Thymus (tissue), 11 donors: ENCODE data around the gene FIGN. TPM values are rescaled to one million over a fixed set of nuclear protein-coding genes. Genes with fewer than 3 reads are reported as not detected.

Source experiments
- DNase-seq, 9 donors: peaks; one replicate each; pipeline ENCODE4 v3.0.0-alpha.2; 2013; ENCODE audit warnings: low spot score in 9 of 9, low read depth in 6 of 9, missing footprints in 1 of 9
- H3K27ac ChIP-seq, 2 donors: one replicate each; pipeline ENCODE4 v1.5.1; 2013; ENCODE audit warnings: control low read depth in 1 of 2, low read depth in 1 of 2, low read length in 1 of 2, mild to moderate bottlenecking in 1 of 2, moderate library complexity in 1 of 2
- H3K27me3 ChIP-seq, 2 donors: one replicate each; pipeline ENCODE4 v1.5.1; 2013; ENCODE audit warnings: low read length in 1 of 2; ENCODE audit not compliant: control insufficient read depth in 2 of 2, insufficient read depth in 1 of 2
- H3K36me3 ChIP-seq, 2 donors: one replicate each; pipeline ENCODE4 v1.5.1; 2013; ENCODE audit warnings: low read length in 1 of 2, mild to moderate bottlenecking in 1 of 2, moderate library complexity in 1 of 2; ENCODE audit not compliant: control insufficient read depth in 2 of 2, insufficient read depth in 2 of 2
- H3K4me1 ChIP-seq, 2 donors: one replicate each; pipeline ENCODE4 v1.5.1; 2013; ENCODE audit warnings: low read length in 2 of 2; ENCODE audit not compliant: control insufficient read depth in 2 of 2, insufficient read depth in 2 of 2
- H3K4me3 ChIP-seq, 2 donors: one replicate each; pipeline ENCODE4 v1.5.1; 2013; ENCODE audit warnings: low read length in 2 of 2, control low read depth in 1 of 2, mild to moderate bottlenecking in 1 of 2
- H3K9me3 ChIP-seq, 2 donors: one replicate each; pipeline ENCODE4 v1.5.1; 2013; ENCODE audit warnings: low read length in 1 of 2, mild to moderate bottlenecking in 1 of 2; ENCODE audit not compliant: control insufficient read depth in 2 of 2, insufficient read depth in 1 of 2
- WGBS: extraction: QIAGEN DNeasy Blood & Tissue Kit; methylation state at CpG from one replicate; pipeline ENCODE4 v1.1.7; 2013; 5-methylcytosine and 5-hydroxymethylcytosine counted together
- polyA plus RNA-seq: library from polyadenylated mRNA; stranded (reverse); fragments of 200-250 nt; gene quantifications from one replicate; pipeline ENCODE4 v1.2.3, GENCODE V29; 2013
- total RNA-seq: library from RNA; stranded (reverse); fragments of 120-200 nt; gene quantifications from one replicate; pipeline ENCODE4 v1.2.4, GENCODE V29; 2013
- donor health status: healthy.

The FIGN gene
- total and polyA plus RNA-seq, 2 donors = 0.09 to 0.21 TPM

DNA sequence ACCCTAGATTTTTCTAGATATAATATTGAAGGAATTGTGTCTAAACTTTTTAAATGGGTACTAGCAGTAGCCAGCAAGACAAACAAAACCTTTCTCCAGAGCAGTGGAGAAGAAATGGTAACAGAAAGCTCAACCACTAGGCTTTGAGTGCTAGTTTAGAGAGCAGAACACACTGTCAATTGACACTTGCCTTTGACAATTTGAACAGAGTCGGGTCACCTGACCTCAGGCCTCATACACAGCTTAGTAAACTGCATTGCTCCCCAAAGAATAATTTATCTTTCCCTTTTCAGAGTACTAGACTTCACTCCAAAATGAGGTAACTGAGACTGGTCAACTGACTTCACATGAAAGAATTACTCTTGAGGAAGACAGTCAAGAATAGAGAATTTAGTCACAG lies 48.6 kb downstream of the FIGN start:
- Histone ChIP-seq H3K4me1 (no peaks in the 10 kb centered on the region), H3K4me3 (no peak overlapping the region), H3K27ac (no peak overlapping the region), H3K9me3 (no peaks in the 10 kb centered on the region), H3K27me3 (no peaks in the 10 kb centered on the region), H3K36me3 (no peaks in the 10 kb centered on the region)
- DNase-seq = no peak
- 84% methylated on average over 1 of the region's 1 CpG for WGBS

DNA sequence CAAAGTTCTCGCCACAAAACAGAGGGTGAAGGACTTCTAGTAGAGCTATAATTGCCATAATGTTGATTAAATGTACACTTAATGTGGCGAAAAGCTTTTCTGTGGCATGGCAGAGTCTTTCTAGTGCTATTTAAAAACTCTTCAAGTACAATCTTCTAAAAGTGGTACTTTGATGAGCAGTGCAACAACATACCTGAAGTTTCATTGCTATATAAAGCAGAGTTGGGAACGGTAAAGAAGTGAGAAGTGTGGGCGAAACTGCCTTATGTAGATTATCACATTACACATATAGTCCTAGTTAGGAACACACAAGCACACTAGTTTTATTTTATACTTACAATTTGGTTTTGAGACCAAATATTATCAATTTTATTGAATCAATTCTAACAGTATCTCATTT lies 49.5 kb downstream of the FIGN start:
- 72% methylated on average over 4 of the region's 4 CpGs for WGBS
- Histone ChIP-seq H3K36me3 (no peaks in the 10 kb centered on the region), H3K27ac (no peak overlapping the region), H3K9me3 (no peaks in the 10 kb centered on the region), H3K4me3 (no peak overlapping the region), H3K27me3 (no peaks in the 10 kb centered on the region), H3K4me1 (no peaks in the 10 kb centered on the region)
- no peak for DNase-seq

DNA sequence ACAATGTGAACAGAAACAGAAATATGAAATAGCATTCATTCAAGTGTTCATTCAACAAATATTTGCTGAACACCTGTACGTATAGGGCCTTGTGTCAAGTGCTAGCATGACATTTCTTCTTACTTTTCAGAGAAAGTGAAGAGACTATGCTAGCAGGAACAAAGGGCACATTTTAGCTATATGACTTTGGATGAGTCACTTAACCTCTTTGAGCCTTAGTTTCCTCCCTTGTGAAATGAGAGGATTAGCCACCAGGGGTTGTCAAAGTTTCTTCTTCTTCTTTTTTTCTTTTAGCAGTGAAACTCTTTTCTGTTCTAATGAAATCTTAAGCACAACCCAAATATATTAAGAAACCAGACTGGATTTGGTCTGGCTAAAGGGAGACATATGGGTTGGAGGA lies 53.1 kb downstream of the FIGN start:
- no peaks in the 10 kb centered on the region for H3K9me3 ChIP-seq
- no peaks in the 10 kb centered on the region for H3K27me3 ChIP-seq
- H3K4me1 ChIP-seq = no peaks in the 10 kb centered on the region
- no peak overlapping the region for H3K4me3 ChIP-seq
- no peak overlapping the region for H3K27ac ChIP-seq
- WGBS = 98% methylated on average over 1 of the region's 1 CpG
- DNase-seq = no peak
- no peaks in the 10 kb centered on the region for H3K36me3 ChIP-seq

DNA sequence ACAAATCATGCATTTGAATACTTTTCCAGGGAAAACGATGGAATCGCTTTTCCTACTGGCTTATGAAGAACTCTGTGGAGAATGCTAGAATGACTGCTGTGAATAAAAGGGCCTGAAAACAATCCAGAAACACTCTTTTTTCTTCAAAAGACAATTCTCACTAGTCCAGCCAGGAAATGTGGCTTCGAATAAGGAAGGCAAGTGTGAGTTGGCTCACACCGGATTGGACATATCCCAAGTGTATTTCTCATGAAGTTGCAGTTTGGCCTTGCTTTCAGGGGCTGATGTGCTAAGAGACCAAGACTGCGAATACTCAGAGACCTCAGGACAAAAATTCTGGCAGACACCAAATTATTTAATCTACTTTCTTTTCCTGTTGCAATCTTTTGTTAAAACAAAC lies 54.1 kb downstream of the FIGN start:
- Histone ChIP-seq H3K27me3 (no peaks in the 10 kb centered on the region), H3K9me3 (no peaks in the 10 kb centered on the region), H3K4me3 (no peak overlapping the region), H3K27ac (no peak overlapping the region), H3K4me1 (no peaks in the 10 kb centered on the region), H3K36me3 (no peaks in the 10 kb centered on the region)
- WGBS = 85% methylated on average over 5 of the region's 5 CpGs
- no peak for DNase-seq

DNA sequence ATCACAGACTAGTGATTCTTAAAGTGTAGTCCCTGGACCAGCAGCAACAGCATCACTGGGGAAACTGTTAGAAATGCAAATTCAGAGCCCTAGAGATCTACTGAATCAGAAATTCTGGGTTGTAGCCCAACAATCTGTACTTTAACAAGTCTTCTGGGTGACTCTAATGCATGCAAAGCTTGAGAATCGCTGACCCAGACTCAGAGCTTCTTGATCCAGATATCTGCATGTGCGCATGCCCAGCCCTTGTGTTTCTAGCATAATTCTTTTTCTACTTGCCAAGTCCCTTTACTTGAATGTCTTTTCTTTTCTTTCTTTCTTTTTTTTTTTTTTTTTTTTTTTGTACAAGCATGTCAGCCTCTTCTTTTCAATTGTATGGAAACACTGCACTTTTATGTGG lies 60.4 kb downstream of the FIGN start:
- Histone ChIP-seq H3K4me3 (no peak overlapping the region), H3K9me3 (no peaks in the 10 kb centered on the region), H3K36me3 (no peaks in the 10 kb centered on the region), H3K27me3 (no peaks in the 10 kb centered on the region), H3K4me1 (no peaks in the 10 kb centered on the region), H3K27ac (no peak overlapping the region)
- no peak for DNase-seq
- WGBS = 88% methylated on average over 2 of the region's 2 CpGs

DNA sequence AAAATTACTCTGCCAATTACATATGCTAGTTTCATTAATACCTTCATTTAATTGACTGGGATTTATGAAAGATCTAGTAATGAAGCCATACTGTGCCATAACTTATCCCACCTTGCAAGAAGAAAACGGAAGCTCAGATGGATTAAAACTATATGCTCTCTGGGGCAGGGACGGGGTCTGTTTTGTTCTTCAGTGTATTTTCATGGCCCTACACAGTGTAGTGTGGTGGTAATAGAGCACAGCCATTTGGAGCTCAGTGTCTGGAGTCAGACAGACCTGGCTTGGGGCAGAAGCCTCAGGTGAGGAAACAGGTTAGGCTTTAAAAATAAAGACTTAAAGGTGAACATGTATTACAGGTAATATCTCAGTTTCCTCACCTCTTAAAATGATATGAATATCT lies 62.3 kb downstream of the FIGN start:
- H3K9me3 ChIP-seq = no peaks in the 10 kb centered on the region
- no peaks in the 10 kb centered on the region for H3K27me3 ChIP-seq
- no peaks in the 10 kb centered on the region for H3K4me1 ChIP-seq
- no peak for DNase-seq
- H3K27ac ChIP-seq = no peak overlapping the region
- no peaks in the 10 kb centered on the region for H3K36me3 ChIP-seq
- H3K4me3 ChIP-seq = no peak overlapping the region
- 89% methylated on average over 2 of the region's 2 CpGs for WGBS

DNA sequence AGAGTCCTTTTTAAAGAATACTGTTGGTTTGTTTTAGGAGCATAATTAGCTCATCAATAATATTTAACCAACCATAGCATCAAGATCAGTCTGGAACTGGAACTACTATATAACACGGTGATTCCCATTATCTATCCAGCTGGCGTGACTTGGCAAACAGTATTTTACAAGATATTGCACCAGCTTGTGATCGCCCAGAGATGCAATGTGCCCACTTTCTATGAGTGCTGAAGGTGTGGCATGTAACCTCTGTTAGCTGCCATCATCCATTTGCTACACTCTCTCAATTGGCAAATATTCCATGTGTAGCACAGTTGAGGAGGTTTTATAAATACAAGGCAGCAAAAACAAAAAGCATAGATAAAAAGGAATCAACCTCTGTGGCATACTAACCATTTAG lies 64.9 kb downstream of the FIGN start:
- H3K4me3 ChIP-seq = no peak overlapping the region
- WGBS = 97% methylated on average over 3 of the region's 3 CpGs
- H3K9me3 ChIP-seq = no peaks in the 10 kb centered on the region
- no peak for DNase-seq
- H3K27ac ChIP-seq = no peak overlapping the region
- H3K4me1 ChIP-seq = no peaks in the 10 kb centered on the region
- no peaks in the 10 kb centered on the region for H3K27me3 ChIP-seq
- H3K36me3 ChIP-seq = no peaks in the 10 kb centered on the region

DNA sequence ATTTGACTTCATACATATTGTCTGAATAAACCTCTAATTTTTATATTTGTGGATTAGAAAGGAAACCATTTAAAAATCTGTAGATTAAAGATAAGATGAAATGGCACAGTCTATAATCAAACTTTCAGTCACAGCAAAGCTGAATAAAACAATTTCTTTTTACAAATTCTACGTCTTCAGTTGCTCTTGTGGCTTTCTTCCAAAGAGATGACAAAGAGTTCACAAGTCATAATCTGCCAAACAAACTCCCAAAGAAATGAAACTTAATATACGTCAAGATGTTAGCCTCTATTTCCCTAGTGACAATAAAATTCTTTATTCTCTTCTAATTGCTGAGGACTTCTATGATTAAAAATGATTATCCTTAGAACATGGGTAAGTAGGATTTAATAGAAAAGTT lies 66.3 kb downstream of the FIGN start:
- H3K27ac ChIP-seq = no peak overlapping the region
- no peaks in the 10 kb centered on the region for H3K4me1 ChIP-seq
- DNase-seq = no peak
- H3K27me3 ChIP-seq = no peaks in the 10 kb centered on the region
- no peak overlapping the region for H3K4me3 ChIP-seq
- no peaks in the 10 kb centered on the region for H3K36me3 ChIP-seq
- 14% methylated on average over 2 of the region's 2 CpGs for WGBS
- no peaks in the 10 kb centered on the region for H3K9me3 ChIP-seq

DNA sequence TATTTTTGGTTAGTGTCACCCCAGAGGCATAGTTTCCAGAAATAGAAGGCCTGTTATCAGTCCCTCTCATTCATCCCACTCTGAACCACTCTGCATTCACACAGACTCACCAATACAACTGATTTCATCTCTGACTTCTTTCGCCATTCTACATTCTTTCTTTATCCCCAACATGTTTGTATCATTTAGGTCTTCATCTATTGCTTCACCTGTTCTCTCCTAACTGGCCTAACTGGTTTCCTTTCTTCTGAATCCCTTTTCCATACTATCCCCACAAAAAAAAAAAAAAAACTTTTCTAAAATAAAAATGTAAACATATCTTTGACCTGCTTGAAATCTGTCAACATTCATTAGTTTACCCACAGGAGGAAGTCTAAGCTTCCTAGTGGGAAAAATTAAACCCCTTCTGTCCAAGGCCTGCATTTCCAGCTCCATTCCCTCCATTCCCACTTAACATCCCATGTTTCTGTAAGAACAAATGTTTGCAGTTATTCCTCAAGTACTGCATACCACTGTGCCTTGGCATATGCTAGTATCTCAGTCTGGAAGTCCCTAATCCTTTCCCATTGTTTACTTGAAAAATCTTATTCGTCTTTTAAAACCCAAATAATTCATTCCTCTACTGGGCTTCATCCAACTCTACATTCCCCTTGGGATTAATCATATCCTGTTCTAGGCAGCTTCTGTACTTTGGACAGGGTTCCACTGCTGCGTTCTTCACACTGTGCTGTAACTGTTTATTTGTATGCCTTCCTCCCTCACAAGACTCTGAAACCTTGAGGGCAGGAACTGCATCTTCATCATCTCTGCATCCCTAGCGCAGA lies 68.5 kb downstream of the FIGN start:
- Histone ChIP-seq H3K9me3 (no peaks in the 10 kb centered on the region), H3K4me3 (no peak overlapping the region), H3K36me3 (no peaks in the 10 kb centered on the region), H3K4me1 (no peaks in the 10 kb centered on the region), H3K27ac (no peak overlapping the region), H3K27me3 (no peaks in the 10 kb centered on the region)
- no peak for DNase-seq
- WGBS = 88% methylated on average over 4 of the region's 4 CpGs
